ENCODE measurements around the gene ZNF227. TPM values are rescaled to one million over a fixed set of nuclear protein-coding genes. Genes with fewer than 3 reads are reported as not detected.
A peak's percentile ranks its signal among the peaks of the same experiment; 100 is the strongest.

ZNF227 gene
- total and polyA plus RNA-seq, 9 of the 15 experiments (the other 6 are each of a cell fraction or from before 2014, with no cell fraction given): 3.0 to 15.1 (median 10.0) TPM

- TF ChIP-seq ZBTB11 (CRISPR knock-in tag; IDR thresholded peaks at IDR 0.05): peak in 2 of 3 experiments; percentile 48 to 94; a peak in 3 of 6 replicates
- no peak for TF ChIP-seq CSDE1 (IDR thresholded peaks at IDR 0.05)
- TF ChIP-seq ZNF282 (CRISPR knock-in tag; IDR thresholded peaks at IDR 0.05): no peak
- TF ChIP-seq E2F5 (CRISPR knock-in tag; IDR thresholded peaks at IDR 0.05): no peak
- TF ChIP-seq RNF2 (IDR thresholded peaks at IDR 0.05): no peak
- TF ChIP-seq DACH1 (IDR thresholded peaks at IDR 0.05; ENCODE audit: partially characterized antibody): no peak
- TF ChIP-seq ARID2 (IDR thresholded peaks at IDR 0.05): no peak
- peak; percentile 41 for TF ChIP-seq TAF1 (IDR thresholded peaks at IDR 0.05; ENCODE audit: control insufficient read depth, extremely low read depth, insufficient read depth, low read length, severe bottlenecking)
- no peak for TF ChIP-seq KLF6 (CRISPR knock-in tag; IDR thresholded peaks at IDR 0.05; ENCODE audit: borderline replicate concordance)
- no peak for TF ChIP-seq SRSF9 (IDR thresholded peaks at IDR 0.05; ENCODE audit: borderline replicate concordance, low read depth, low read length)
- no peak for TF ChIP-seq MYNN (IDR thresholded peaks at IDR 0.05)
- no peak for TF ChIP-seq MYNN (CRISPR knock-in tag; IDR thresholded peaks at IDR 0.05)
- TF ChIP-seq ZHX1 (conservative IDR thresholded peaks at IDR 0.05; ENCODE audit: low read length): no peak
- TF ChIP-seq MCM7 (IDR thresholded peaks at IDR 0.05): no peak
- TF ChIP-seq POLR2AphosphoS5 (IDR thresholded peaks at IDR 0.05; ENCODE audit: control insufficient read depth, insufficient read depth, low read depth, low read length): peak; percentile 74
- TF ChIP-seq PRDM10 (IDR thresholded peaks at IDR 0.05; ENCODE audit: partially characterized antibody): peak; percentile 40
Observed at GRCh38 chr19:44164673-44165512, 47.4 kb upstream of the ZNF227 start, which contains the start of gene ZNF226 (continued).
